ENCODE data around the gene FAAP20.

The FAAP20 gene

DNA sequence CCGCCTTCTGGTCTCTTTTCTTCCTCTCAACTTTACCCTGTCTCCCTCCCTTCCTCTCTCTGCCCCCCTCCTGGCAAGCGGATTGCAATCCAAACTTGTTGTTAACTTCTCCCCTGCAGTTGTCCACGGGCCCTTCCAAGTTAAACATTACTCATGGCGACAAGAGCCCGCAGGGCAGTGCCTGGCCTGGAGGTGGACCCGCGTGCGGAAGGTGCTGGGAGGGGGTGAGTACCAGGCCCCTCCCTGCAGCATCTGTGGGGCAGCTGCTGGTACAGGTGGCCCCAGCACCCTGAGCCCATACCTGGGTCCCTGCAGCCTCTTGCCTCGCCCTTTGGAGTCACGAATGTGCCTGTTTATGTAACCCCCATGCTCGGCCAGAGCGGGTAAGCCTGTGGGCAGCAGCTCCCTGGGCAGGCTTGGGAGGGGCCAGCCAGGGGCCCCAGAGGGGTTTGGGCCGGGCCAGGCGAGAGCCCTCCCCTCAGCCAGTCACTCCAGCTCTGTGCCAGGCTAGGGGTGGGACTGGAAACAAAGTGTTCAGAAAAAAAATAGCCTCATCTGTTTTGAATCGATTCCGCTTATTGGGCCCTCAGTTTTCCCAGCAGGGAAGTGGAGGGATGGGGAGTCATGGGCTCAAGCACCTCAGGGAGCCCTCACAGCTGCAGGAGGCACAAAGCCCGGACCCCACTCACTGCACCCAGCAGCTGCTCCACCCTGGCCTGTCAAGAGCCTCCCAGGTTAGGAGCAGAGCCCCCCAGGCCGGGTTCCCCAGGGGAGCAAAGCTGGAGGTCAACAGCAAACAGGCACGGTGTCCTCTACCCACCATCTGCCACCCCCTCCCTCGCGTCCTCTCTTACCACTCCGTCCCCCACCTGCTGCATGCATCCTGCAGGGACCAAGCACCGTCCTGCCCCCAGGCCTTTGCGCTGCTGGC is 14.0 kb upstream of the FAAP20 start:
- Histone ChIP-seq H3F3A (ENCODE audit: low read depth) (no peaks in the 10 kb centered on the region), H3K79me2 (ENCODE audit: insufficient read depth, low read length) (no peaks in the 10 kb centered on the region), H3K4me2 (ENCODE audit: low read depth, low read length, poor library complexity, severe bottlenecking) (no peak overlapping the region), H3K4me1 (ENCODE audit: insufficient read depth, low read length, poor library complexity, severe bottlenecking) (peaks cover 9% of the 10 kb centered on the region), H3K9ac (ENCODE audit: low read depth, low read length, poor library complexity, severe bottlenecking) (no peak overlapping the region), H3K36me3 (ENCODE audit: insufficient read depth, low read length) (no peaks in the 10 kb centered on the region), H3K27me3 (ENCODE audit: insufficient read depth, low read length, poor library complexity, severe bottlenecking) (no peaks in the 10 kb centered on the region), H4K20me1 (ENCODE audit: insufficient read depth, low read length, poor library complexity, severe bottlenecking) (no peaks in the 10 kb centered on the region), H3K4me3 (ENCODE audit: low read length, poor library complexity, severe bottlenecking) (no peak overlapping the region), H3K9me3 (ENCODE audit: insufficient read depth, low read depth, low read length) (no peaks in the 10 kb centered on the region), H3K9me2 (replicated peaks; ENCODE audit: low read depth, low read length) (no peaks in the 10 kb centered on the region), H2AFZ (ENCODE audit: low read length) (no peak overlapping the region)
- no peak for TF ChIP-seq EZH2phosphoT487 (IDR thresholded peaks at IDR 0.05; ENCODE audit: borderline replicate concordance)
- TF ChIP-seq, protein P1, sequence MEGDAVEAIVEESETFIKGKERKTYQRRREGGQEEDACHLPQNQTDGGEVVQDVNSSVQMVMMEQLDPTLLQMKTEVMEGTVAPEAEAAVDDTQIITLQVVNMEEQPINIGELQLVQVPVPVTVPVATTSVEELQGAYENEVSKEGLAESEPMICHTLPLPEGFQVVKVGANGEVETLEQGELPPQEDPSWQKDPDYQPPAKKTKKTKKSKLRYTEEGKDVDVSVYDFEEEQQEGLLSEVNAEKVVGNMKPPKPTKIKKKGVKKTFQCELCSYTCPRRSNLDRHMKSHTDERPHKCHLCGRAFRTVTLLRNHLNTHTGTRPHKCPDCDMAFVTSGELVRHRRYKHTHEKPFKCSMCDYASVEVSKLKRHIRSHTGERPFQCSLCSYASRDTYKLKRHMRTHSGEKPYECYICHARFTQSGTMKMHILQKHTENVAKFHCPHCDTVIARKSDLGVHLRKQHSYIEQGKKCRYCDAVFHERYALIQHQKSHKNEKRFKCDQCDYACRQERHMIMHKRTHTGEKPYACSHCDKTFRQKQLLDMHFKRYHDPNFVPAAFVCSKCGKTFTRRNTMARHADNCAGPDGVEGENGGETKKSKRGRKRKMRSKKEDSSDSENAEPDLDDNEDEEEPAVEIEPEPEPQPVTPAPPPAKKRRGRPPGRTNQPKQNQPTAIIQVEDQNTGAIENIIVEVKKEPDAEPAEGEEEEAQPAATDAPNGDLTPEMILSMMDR (conservative IDR thresholded peaks at IDR 0.05; ENCODE audit: low read length) = no peak

DNA sequence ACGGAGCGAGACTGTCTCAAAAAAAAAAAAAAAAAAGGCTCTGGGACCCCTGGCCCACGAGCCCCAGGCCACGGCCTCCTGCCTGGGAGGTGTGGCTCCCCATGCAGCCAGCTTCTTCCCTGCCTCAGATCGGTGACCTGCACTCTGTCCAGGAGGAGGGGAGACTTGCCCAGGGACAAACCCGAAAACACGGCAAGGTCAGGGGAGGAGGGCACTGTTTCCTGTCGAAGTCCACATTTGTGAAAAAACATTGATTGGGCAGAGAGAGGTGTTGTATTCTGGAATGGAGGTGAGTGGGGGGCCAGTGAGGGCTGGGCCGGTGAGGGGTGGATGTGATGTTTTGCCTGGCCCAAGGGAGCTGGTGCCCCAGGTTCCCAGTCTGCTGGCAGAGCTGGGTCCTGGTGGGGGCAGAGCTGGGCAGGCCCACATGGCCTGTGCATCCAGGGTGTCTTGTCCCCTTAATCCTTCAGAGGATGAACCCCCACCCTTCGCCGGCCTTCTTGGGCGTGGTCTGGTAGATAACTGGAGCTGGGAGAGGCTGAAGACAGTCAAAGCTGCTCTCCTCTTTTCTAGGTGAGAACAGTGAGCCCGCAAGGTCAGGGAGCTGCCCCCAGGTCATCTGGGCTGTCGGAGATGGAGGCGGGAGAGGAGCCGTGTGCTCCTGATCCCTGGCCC is 12.4 kb upstream of the FAAP20 start:
- no peak overlapping the region for H2AFZ ChIP-seq (ENCODE audit: low read length)
- no peak overlapping the region for H3K9ac ChIP-seq (ENCODE audit: low read depth, low read length, poor library complexity, severe bottlenecking)
- H4K20me1 ChIP-seq (ENCODE audit: insufficient read depth, low read length, poor library complexity, severe bottlenecking) = no peaks in the 10 kb centered on the region
- H3F3A ChIP-seq (ENCODE audit: low read depth) = no peaks in the 10 kb centered on the region
- no peak overlapping the region for H3K4me2 ChIP-seq (ENCODE audit: low read depth, low read length, poor library complexity, severe bottlenecking)
- TF ChIP-seq, protein P1 (conservative IDR thresholded peaks at IDR 0.05; ENCODE audit: low read length) = no peak
- TF ChIP-seq EZH2phosphoT487 (IDR thresholded peaks at IDR 0.05; ENCODE audit: borderline replicate concordance) = no peak
- H3K4me3 ChIP-seq (ENCODE audit: low read length, poor library complexity, severe bottlenecking) = no peak overlapping the region
- peaks cover 9% of the 10 kb centered on the region for H3K4me1 ChIP-seq (ENCODE audit: insufficient read depth, low read length, poor library complexity, severe bottlenecking)
- H3K79me2 ChIP-seq (ENCODE audit: insufficient read depth, low read length) = no peaks in the 10 kb centered on the region
- no peaks in the 10 kb centered on the region for H3K9me3 ChIP-seq (ENCODE audit: insufficient read depth, low read depth, low read length)
- no peaks in the 10 kb centered on the region for H3K27me3 ChIP-seq (ENCODE audit: insufficient read depth, low read length, poor library complexity, severe bottlenecking)
- H3K36me3 ChIP-seq (ENCODE audit: insufficient read depth, low read length) = no peaks in the 10 kb centered on the region
- H3K9me2 ChIP-seq (replicated peaks; ENCODE audit: low read depth, low read length) = no peaks in the 10 kb centered on the region

DNA sequence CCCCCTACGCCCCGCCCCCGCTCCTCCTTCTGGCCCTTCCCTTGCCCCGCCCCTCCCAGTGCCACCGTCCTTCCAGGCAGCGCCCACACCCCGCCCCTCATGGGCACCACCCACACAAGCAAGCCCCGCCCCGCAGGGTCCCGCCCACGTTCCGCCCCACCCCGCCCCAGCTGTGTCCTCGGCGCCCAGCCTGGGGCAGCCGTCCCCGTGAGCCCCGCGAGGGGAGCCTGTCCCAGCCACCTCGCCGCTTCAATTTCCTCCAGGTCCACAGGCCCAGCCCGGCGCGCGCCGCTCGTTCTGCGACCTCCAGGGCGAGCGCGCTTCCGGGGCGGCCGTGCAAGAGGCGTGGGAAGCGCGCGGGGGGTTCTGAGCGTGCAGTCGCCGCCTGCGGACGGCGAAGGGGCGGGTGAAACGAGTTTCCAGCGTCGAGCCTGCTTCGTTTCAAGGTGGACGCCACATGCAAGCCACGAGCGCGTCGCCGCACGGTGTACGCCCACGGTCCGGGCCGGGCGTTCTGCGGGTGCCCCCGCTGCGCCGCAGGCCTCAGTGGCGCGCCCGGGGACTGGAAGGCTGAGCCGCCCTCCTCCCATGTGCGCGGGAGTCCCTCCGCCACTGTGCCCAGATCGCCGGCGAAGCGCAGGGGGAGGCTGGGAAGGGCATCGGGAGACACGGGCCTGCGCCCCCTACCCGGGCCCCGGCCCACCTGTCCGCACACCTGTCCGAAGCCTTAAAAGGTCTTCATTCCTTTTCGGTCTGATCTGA is 10.8 kb upstream of the FAAP20 start:
- no peaks in the 10 kb centered on the region for H3K27me3 ChIP-seq (ENCODE audit: insufficient read depth, low read length, poor library complexity, severe bottlenecking)
- no peaks in the 10 kb centered on the region for H3K79me2 ChIP-seq (ENCODE audit: insufficient read depth, low read length)
- H3K36me3 ChIP-seq (ENCODE audit: insufficient read depth, low read length) = no peaks in the 10 kb centered on the region
- peak overlapping the region; percentile 13 for H3K4me3 ChIP-seq (ENCODE audit: low read length, poor library complexity, severe bottlenecking)
- no peaks in the 10 kb centered on the region for H3K9me3 ChIP-seq (ENCODE audit: insufficient read depth, low read depth, low read length)
- no peak overlapping the region for H2AFZ ChIP-seq (ENCODE audit: low read length)
- no peaks in the 10 kb centered on the region for H4K20me1 ChIP-seq (ENCODE audit: insufficient read depth, low read length, poor library complexity, severe bottlenecking)
- TF ChIP-seq, protein P1 (conservative IDR thresholded peaks at IDR 0.05; ENCODE audit: low read length) = no peak
- TF ChIP-seq EZH2phosphoT487 (IDR thresholded peaks at IDR 0.05; ENCODE audit: borderline replicate concordance) = no peak
- H3K4me2 ChIP-seq (ENCODE audit: low read depth, low read length, poor library complexity, severe bottlenecking) = no peak overlapping the region
- no peaks in the 10 kb centered on the region for H3F3A ChIP-seq (ENCODE audit: low read depth)
- H3K9ac ChIP-seq (ENCODE audit: low read depth, low read length, poor library complexity, severe bottlenecking) = no peak overlapping the region
- peaks cover 9% of the 10 kb centered on the region for H3K4me1 ChIP-seq (ENCODE audit: insufficient read depth, low read length, poor library complexity, severe bottlenecking)
- no peaks in the 10 kb centered on the region for H3K9me2 ChIP-seq (replicated peaks; ENCODE audit: low read depth, low read length)

Data from Loucy (cell line).